ENCODE results near the gene SPARCL1. TPM values are rescaled to one million over a fixed set of nuclear protein-coding genes. Genes with fewer than 3 reads are reported as not detected.

The SPARCL1 gene
- total and polyA plus RNA-seq, 2 of the 13 experiments (the other 11 are each of a cell fraction or from before 2014, with no cell fraction given), result 0.04 TPM; not detected in 1

GRCh38 chr4:87555773-87556619 lies 26.8 kb upstream of the SPARCL1 start:
- H3K27me3 ChIP-seq (ENCODE audit: control insufficient read depth in 1 of 2, insufficient read depth in 2 of 2, low read length in 2 of 2), result no peaks in the 10 kb centered on the region
- no peaks in the 10 kb centered on the region for H3K36me3 ChIP-seq (replicated peaks in 1 of 2; ENCODE audit: control insufficient read depth in 1 of 2, insufficient read depth in 2 of 2, low read length in 2 of 2)
- H3K79me2 ChIP-seq (ENCODE audit: insufficient read depth, low read length), result no peaks in the 10 kb centered on the region
- CTCF ChIA-PET (ENCODE audit: low intra/inter-chr PET ratio, low total read pairs), result no interaction called here
- H2AFZ ChIP-seq (ENCODE audit: low read length), result no peak overlapping the region
- no peak overlapping the region for H3K27ac ChIP-seq (ENCODE audit: extremely low read length, insufficient read depth, low read length)
- DNase-seq (ENCODE audit: low spot score) (no peak), ATAC-seq (no peak), FAIRE-seq (no peak)
- no peaks in the 10 kb centered on the region for H3K4me1 ChIP-seq (ENCODE audit: insufficient read depth, low read length)
- 37% methylated on average over 5 of the region's 5 CpGs for WGBS (ENCODE audit: low lambda C conversion rate)
- POLR2A ChIA-PET, result no interaction called here
- H3K4me3 ChIP-seq (replicated peaks in 1 of 3; ENCODE audit: insufficient read depth in 1 of 3, low read depth in 2 of 3, low read length in 3 of 3), result no peak overlapping the region
- H3K4me2 ChIP-seq (ENCODE audit: low read depth, low read length), result no peak overlapping the region
- no peak for TF ChIP-seq ZNF20 (CRISPR knock-in tag; IDR thresholded peaks at IDR 0.05)
- TF ChIP-seq PRDM15 (CRISPR knock-in tag; IDR thresholded peaks at IDR 0.05), result no peak
- TF ChIP-seq MLLT10 (CRISPR knock-in tag; IDR thresholded peaks at IDR 0.05), result no peak
- no peak for TF ChIP-seq ZNF747 (CRISPR knock-in tag; IDR thresholded peaks at IDR 0.05; ENCODE audit: borderline replicate concordance)
- TF ChIP-seq ZNF33A (CRISPR knock-in tag; IDR thresholded peaks at IDR 0.05; ENCODE audit: borderline replicate concordance), result no peak
- no peak for TF ChIP-seq ZNF407 (CRISPR knock-in tag; IDR thresholded peaks at IDR 0.05; ENCODE audit: not compliant biosample characterization)
- no peak overlapping the region for H3K9ac ChIP-seq (ENCODE audit: insufficient read depth, low read depth, low read length)
- BruUV-seq (replicated peaks), result no TSS peak
- H4K20me1 ChIP-seq (ENCODE audit: insufficient read depth, low read length), result no peaks in the 10 kb centered on the region
- intact Hi-C loops (cut with micrococcal nuclease; ENCODE audit: unreplicated experiment) (no loop called here), in situ Hi-C loops (cut with HindIII; ENCODE audit: extremely low pct_ligation_motif_present, low pct_unique_long_range_greater_than_20kb) (no loop called here)
- no peaks in the 10 kb centered on the region for H3K9me3 ChIP-seq (ENCODE audit: low read length)
